GM19372 (cell line): ENCODE data around the gene LRP3.
"Not testable (repeated sequence)": the region's sequence is repeated elsewhere in the genome, so short reads cannot be mapped to it uniquely, and the experiment has no call there.

ENCODE experiments used
- ATAC-seq: cut with Tn5 transposase; IDR thresholded peaks from one replicate; pipeline ENCODE4 v1.9.1; 2021; ENCODE audit warnings: mild to moderate bottlenecking, low read depth, moderate library complexity; ENCODE audit not compliant: unreplicated experiment

LRP3 gene

GRCh38 chr19:33201886-33202545, 7.9 kb downstream of the LRP3 start:
- ATAC-seq = no peak

DNA sequence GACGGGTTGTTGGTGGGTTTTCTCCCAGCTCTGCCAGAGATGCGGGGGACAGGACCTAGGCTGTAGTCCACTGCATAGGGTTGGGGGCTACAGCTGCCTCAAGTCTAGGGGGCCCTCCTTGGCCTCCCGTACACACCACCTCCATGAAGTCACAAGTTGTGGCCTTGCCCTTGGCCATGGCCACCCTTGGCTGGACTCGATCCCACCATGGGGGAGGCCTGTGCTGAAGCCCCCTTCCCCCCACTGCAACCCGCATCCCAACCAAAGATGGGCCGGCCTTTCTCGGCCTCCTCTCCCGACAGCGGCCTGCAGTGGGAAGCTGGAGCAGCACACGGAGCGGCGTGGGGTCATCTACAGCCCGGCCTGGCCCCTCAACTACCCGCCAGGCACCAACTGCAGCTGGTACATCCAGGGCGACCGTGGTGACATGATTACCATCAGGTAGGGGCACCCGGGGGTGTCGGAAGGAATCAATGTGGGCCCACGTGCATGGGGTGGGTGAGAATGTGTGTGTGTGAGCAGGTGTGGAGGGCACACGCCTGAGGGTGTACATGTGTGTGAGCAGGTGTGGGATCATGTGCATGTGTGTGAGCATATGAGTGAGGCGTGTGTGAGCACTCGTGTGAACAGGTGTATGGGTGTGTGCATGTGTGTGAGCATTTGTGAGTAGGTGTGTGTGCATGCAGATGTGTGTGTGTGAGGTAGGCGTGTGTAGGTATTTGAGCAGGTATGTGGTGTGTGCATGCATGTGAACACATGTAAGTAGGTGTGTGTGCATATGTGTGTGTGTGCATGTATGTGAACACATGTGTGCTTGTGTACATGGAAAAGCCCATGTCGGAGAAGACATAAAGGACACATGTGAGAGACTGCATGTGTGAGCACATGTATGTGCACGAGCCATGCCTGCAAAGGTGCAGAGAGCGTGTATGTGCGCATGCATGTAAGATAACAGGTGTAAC, 8.7 kb downstream of the LRP3 start:
- ATAC-seq = no peak

GRCh38 chr19:33203529-33203928, 9.4 kb downstream of the LRP3 start:
- no peak for ATAC-seq

GRCh38 chr19:33204136-33204973, 10.2 kb downstream of the LRP3 start:
- ATAC-seq = no peak

DNA sequence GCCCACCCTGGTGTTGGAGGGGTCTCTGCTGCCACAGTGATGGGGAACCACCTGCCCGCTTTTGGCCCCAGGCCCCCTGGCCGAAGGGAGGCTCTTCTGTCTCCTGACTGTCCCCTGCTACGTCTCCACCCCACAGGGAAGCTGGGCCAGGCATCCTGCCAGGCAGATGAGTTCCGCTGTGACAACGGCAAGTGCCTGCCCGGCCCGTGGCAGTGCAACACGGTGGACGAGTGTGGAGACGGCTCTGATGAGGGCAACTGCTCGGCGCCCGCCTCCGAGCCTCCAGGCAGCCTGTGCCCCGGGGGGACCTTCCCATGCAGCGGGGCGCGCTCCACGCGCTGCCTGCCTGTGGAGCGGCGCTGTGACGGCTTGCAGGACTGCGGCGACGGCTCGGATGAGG, 11.0 kb downstream of the LRP3 start:
- no peak for ATAC-seq

DNA sequence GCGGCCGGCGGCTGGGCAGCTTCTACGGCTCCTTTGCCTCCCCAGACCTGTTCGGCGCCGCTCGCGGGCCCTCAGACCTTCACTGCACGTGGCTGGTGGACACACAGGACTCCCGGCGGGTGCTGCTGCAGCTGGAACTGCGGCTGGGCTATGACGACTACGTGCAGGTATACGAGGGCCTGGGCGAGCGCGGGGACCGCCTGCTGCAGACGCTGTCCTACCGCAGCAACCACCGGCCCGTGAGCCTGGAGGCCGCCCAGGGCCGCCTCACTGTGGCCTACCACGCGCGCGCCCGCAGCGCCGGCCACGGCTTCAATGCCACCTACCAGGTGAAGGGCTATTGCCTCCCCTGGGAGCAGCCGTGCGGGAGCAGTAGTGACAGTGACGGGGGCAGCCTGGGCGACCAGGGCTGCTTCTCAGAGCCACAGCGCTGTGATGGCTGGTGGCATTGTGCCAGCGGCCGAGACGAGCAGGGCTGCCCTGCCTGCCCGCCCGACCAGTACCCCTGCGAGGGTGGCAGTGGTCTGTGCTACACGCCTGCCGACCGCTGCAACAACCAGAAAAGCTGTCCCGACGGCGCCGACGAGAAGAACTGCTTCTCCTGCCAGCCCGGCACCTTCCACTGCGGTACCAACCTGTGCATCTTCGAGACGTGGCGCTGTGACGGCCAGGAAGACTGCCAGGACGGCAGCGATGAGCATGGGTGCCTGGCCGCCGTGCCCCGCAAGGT, 11.6 kb downstream of the LRP3 start:
- ATAC-seq = no peak

GRCh38 chr19:33206261-33207039, 12.3 kb downstream of the LRP3 start:
- no peak for ATAC-seq

DNA sequence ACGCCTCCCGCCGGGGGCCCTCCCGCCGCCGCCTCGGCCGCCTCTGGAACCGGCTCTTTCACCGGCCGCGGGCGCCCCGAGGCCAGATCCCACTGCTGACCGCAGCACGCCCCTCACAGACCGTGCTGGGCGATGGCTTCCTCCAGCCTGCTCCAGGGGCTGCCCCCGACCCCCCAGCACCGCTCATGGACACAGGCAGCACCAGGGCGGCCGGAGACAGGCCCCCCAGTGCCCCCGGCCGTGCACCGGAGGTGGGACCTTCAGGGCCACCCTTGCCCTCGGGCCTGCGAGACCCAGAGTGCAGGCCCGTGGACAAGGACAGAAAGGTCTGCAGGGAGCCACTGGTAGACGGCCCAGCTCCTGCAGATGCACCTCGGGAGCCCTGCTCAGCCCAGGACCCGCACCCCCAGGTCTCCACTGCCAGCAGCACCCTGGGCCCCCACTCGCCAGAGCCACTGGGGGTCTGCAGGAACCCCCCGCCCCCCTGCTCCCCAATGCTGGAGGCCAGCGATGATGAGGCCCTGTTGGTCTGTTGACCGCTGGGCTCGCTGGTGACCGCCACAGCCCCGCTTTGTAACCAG, 13.0 kb downstream of the LRP3 start:
- ATAC-seq = no peak

DNA sequence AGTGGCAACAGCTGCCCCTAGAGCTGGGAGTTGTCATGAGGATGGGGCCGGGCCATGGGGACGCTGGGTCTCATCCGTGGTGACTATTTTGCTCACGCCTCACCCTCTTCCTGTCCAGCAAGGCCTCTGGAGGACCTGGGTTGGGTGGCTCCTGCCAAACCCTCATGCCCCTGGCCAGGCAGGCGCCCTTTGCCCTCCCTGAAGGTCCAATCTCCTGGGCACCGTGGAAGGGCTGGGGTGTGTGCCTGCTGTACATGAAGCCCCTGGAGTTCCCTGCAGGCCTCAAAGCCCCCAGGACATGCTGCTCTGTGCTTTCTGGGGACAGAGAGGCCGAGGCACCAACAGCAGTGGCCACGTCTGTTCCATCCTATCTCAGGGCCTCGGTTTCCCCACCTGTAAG, 13.8 kb downstream of the LRP3 start:
- no peak for ATAC-seq

GRCh38 chr19:33208371-33208895, 14.3 kb downstream of the LRP3 start:
- ATAC-seq = no peak

DNA sequence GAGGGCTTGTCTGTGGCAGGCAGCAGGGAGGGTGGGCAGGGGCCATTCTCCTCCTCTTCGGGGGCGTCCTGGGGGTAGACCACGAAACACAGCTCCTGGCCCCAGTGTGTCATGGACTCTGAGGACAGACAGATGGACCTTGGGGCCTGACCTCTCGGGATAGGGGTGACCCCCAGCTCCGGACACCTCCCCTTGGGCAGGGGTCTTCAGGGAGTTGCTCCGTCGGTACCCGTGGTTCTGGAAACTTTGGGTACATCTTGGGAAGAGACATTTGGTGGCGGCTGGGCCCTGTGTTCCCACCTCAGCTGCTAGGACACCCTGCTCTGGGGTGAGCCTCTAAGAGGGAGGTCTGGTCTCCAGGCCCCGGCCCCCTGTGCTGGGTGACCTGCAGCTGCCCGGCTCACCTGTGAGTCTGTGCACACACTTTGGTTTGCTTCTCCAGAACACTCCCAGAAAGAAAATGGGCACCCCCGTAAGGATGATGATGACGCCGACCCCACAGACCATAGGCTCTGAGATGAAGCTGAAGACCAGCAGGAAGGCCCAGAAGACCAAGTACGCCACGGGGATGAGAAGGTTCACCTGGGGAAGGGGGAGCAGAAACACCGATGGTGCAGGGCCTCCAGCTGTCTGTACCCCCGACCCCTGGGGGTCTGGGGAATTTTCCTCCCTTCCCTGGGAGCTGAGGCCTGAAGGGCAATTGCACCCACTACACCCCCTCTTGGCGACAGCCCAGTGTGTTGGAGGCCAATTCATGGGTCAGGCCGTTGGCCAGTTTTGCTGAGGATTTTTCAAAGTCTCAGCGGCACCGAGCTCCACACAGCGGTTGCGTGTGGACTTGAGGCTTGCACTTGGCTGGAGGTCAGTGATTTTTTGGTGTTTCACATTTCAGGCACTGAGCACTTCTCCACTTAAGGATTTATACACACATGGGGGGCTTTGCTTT, 15.0 kb downstream of the LRP3 start:
- no peak for ATAC-seq

GRCh38 chr19:33209850-33210230, 15.7 kb downstream of the LRP3 start:
- not testable (repeated sequence) for ATAC-seq

DNA sequence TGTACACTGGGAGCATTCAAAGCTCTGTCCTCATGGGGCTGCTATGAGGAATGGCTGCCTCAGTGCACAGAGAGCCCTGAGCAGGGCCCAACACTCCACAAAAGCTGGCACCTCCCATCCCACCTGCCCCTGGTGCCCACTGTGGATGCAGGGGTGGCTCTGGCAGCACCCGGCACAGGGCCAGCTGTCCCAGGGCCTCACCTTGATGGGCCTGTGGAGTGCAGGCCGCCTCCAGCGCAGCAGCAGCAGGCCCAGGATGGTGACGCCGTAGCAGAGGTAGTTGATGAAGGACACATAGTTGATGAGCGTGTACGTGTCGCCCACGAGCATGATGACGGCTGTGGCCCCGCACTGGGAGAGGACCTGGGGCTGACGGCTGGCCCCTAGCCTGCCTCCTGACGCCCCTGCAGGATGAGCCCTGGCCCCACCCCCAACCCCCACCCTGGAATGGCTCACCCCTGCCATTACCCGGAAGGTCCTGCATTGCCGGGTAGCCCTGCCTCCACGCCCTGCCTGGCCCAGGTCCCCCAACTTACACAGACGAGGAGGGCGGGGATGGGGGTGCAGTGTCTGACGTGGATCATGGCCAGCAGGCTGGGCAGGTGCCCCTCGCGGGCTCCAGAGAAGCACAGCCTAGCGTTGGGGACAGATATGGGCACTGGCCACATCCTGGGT, 16.3 kb downstream of the LRP3 start:
- no peak for ATAC-seq

DNA sequence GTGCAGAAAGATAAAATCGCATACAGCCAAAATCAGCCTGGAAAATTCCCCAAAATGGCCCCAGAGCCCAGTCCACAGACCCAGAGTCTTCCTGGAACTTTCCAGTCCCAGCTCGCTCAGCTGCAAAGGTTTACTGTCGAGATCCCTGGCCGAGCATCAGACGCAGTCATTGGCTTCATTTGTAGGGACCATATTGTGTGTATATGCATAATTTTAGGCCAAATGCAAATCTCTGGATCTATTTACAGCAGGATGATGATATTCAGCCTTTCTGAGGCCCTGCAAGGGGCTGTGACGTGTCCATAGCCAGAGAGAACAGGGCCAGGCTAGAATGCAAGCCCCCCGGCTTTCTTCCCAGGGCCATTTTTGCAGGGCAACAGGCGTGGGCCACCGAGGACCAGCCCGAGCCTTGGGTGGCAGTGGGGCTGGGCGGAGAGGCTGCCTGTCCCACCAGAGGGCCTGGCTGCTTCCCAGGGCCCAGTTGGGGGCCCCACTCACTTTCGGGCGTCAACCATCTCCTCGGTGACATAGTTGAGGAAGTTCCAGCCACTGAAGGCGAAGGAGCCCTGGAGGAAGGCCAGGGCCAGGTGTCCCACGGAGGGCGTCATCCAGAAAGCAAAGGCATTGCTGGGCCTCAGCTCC, 17.8 kb downstream of the LRP3 start:
- ATAC-seq = no peak

GRCh38 chr19:33212436-33213172, 18.5 kb downstream of the LRP3 start:
- ATAC-seq = no peak

DNA sequence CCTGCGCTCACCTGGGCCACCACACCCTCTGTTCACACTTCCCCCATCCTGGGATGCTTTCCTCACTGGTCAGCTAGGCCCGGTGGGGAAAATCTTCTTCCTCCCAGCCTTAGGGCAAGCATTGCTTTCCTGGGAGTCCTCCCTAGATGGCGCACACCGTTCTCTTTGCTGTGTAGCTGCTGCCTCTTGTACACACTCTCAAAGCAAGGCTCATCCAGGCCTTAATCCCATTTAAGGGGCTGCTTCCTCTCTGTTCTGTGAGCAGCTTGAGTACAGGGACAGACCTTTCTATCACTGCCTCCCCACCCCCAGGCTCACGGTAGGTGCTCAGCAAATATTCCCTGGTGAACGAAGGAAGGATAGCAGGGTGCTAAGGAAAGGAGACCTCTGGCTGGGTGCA, 20.5 kb downstream of the LRP3 start:
- no peak for ATAC-seq
